ENCODE measurements around the gene UBE2L6.

UBE2L6 gene

DNA sequence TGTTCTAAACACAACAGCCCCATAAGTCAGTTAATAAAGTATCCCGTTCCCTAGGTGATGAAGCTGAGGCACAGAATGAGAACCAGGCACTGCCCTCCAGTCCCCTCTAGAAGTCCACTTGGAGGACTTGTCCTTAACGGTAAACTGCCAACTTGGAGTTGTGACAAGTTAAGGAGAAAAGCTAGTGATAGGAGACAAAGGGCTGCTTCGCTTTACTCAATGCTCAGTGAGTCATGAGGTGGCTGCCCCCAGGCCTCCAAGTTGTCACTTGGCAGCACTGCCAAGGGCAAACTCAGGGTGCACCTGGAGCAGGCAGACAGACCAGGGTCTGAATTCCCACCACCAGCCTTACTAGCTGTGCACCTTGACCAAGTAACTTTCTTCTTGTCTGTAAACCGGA, 65.5 kb downstream of the UBE2L6 start:
- H3K36me3 ChIP-seq (ENCODE audit: control insufficient read depth in 2 of 2, insufficient read depth in 1 of 2, low read length in 2 of 2): peaks cover 0 to 9% of the 10 kb centered on the region in 2 experiments; a peak in 1 of 3 replicates
- no peaks in the 10 kb centered on the region for H3K4me1 ChIP-seq (ENCODE audit: control insufficient read depth, insufficient read depth, low read length)
- CTCF ChIA-PET: interaction anchor here (0.8 to 2.6 kb wide), 7 partner anchors 9 to 143 kb away, joined by 3 to 20 read pairs (median 6); no protein-coding TSS in a partner anchor
- POLR2A ChIA-PET: interaction anchor here (0.7 to 1.9 kb wide), 2 partner anchors 9 to 12 kb away, joined by 4 to 7 read pairs; no protein-coding TSS in a partner anchor
- H3K4me3 ChIP-seq (ENCODE audit: low read depth, low read length): no peak overlapping the region
- no peak overlapping the region for H3K27ac ChIP-seq (ENCODE audit: extremely low read depth, low read depth, low read length)
- H3K9me3 ChIP-seq (ENCODE audit: control insufficient read depth, insufficient read depth, low read depth, low read length): no peaks in the 10 kb centered on the region
- no peak for TF ChIP-seq ZNF670 (tag by site-specific recombination; IDR thresholded peaks at IDR 0.05; ENCODE audit: low read depth)
- no peak for TF ChIP-seq KLF16 (tag by site-specific recombination; IDR thresholded peaks at IDR 0.05)
